Stimulated activated CD4-positive, alpha-beta T cell treated with anti-CD3 and anti-CD28 coated beads, Interleukin-4, amount 100 ng/mL, for 1 hour (primary cell): ENCODE measurements around the gene SRRM4.
A peak's percentile ranks its signal among the peaks of the same experiment; 100 is the strongest.

ENCODE experiments used
- DNase-seq: peaks from one replicate; pipeline ENCODE4 v3.0.0-alpha.2; 2020

The SRRM4 gene

GRCh38 chr12:119129827-119130434, 148.6 kb downstream of the SRRM4 start:
- no peak for DNase-seq

DNA sequence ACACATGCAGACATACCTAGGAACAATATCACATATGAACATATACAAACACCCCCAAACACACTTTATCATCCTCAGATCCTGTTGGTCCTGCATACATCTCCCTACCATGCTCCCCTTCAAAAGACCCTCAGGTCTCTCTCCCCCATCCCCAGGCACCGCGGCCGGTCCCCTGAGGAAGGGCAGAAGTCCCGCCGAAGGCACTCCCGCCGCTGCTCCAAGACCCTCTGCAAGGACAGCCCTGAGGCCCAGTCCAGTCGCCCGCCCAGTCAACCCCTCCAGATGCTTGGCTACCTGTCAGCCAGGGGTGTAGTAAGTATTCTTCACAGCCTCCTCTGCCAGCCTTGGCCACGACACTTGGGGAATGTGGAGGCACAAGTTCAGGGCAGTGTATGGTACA, 149.2 kb downstream of the SRRM4 start:
- DNase-seq: no peak

GRCh38 chr12:119134284-119135072, 153.1 kb downstream of the SRRM4 start:
- no peak for DNase-seq

GRCh38 chr12:119136811-119137410, 155.6 kb downstream of the SRRM4 start:
- DNase-seq: no peak

DNA sequence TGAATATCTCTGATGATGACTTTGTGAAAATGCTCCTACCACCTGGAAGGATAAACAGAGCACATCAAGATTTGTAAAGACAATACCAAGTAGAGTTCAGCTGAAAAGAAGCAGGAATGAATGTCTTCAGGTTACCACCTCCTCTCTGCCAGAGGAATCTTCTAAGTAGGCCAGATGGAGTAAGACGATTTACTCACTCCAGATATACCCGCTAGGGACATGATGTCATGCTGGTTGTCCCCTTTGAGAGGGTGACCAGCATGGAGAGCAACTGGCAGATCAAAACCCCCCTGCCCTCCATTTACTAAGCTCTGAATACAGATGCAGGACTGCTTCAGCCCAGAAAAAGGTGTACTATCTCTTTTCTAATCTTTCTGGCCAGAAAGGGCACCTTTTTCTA, 158.1 kb downstream of the SRRM4 start:
- DNase-seq: no peak

- no peak for DNase-seq
Observed at GRCh38 chr12:119145367-119145766, 164.0 kb downstream of the SRRM4 start.

- no peak for DNase-seq
Observed at GRCh38 chr12:119147847-119148448, 166.6 kb downstream of the SRRM4 start.

GRCh38 chr12:119149270-119149669, 167.9 kb downstream of the SRRM4 start:
- no peak for DNase-seq

DNA sequence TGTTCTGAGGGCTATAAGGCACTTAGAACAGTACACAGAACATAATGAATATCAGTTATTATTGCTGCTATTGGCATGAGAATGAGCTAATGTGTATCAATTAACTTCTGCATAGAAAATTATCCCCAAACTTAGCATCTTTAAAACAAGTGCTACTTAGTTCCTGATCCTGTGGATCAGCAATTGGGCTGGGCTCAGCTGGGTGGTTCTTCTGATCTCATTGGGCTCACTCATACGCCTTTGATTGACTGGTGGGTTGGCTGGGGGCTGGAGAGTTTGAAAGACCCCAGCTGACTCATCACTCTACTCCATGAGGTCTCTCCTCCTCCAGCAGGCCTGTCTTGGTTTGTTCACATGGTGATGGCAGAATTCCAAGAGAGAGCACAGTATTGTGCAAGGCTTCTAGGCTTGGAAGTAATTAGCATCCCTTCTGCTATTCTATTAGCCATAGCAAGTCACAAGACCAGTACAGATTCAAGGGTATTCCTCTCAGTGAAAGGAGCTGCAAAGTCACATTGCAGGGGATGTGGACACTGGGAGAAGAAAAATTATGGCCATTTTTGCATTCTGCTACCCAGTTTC, 170.2 kb downstream of the SRRM4 start:
- no peak for DNase-seq

- peak; percentile 5 for DNase-seq
Observed at GRCh38 chr12:119153477-119154434, 172.4 kb downstream of the SRRM4 start.

DNA sequence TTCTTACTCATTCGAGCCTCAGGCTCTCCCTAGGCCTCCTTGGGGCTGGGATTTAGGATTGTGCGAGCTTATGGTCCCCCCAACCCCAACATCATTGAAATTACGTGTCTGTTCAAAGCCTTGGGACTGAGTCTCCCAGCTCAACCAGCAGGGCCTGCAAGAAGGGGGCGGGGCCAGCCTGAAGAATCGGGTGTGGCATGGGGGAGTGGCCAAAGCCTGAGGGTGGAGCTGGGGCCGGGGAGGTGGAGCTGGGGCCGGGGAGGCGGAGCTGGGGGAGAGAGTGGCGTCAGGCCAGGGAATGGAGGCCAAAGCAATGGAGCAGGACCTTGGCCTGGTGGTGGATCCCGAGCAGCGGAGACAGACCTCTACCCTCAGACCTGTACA, 173.1 kb downstream of the SRRM4 start:
- no peak for DNase-seq

DNA sequence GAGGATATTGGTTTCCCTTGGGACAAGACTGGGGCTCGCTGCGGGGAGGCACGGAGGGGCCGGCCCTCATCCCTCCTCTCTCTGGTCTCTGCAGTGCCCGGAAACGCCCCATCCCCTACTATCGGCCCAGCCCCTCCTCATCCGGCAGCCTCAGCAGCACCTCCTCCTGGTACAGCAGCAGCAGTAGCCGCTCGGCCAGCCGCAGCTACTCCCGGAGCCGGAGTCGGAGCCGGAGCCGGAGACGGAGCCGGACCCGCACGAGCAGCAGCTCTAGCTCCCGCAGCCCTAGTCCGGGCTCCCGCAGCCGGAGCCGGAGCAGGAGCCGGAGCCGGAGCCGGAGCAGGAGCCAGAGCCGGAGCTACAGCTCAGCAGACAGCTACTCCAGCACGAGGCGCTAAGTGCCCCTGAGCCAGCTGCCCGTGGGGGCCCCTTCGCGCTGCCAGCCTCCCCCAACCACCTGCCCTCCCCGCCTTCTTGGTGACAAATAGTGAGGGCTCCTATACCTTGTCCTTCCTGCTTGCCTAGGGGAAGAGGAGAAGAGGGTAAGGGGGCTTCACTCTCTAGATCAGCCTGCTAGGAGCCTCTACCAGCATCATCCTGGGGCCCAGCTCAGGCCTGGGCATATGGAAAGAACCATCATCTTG, 175.2 kb downstream of the SRRM4 start:
- no peak for DNase-seq

- DNase-seq: no peak
Observed at GRCh38 chr12:119157528-119157927, 176.2 kb downstream of the SRRM4 start.

- DNase-seq: no peak
Observed at GRCh38 chr12:119157978-119158377, 176.6 kb downstream of the SRRM4 start.

DNA sequence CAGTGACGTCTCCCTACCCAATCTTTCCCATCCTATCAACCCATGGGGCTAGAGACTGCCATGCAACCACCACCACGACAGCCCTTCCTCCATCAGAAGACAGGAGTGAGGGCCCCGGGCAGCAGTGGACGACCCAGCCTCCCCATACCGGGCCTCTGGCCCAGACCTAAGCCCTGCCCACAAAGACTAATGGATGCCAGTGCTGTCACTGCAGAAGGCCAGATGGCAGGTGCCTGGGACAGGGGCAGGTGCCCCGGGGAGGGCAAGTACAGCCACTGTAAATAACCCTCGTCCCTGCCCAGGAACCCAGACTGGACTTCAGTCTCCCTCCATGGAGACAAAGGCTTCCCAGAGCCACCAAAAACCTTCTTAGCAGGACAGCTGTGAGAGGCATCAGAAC, 177.1 kb downstream of the SRRM4 start:
- DNase-seq: no peak

DNA sequence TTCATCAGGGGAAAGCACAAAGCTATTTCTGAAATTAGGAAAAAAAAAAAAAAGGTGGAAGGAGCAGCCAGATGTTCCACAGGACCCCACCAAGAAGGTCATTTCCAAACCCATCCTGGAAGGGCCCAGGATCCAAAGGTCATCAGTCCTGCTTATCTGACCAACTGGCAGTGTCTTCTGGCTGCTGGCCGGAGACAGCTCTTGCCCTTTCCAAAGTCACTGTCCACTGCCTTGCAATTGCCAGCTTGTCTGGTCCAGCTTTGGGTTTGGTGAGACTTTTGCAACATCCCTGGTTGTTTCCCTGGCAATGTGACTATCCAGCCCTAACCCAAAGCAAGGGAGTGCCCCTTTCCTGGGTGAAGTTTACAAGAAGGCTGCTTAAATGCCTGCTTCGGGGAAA, 178.5 kb downstream of the SRRM4 start:
- DNase-seq: no peak

DNA sequence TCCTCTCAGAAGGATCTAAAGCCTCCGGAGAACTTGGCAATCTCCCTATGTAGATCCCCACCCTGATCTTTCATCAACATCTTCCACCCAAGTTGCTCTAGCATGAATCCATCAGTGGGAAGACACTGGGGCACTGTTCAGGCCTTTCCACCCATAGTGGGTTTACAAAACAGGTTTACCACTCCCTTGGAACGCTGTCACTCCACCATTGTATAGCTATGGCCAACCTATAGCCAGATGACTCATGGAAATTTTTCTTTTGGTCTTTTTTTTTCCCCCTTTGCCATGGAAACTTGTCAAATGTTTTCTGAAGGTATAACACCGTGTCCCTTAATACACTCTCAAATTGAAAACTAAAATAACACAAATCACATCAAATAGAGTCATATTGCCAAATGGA, 186.6 kb downstream of the SRRM4 start:
- no peak for DNase-seq

DNA sequence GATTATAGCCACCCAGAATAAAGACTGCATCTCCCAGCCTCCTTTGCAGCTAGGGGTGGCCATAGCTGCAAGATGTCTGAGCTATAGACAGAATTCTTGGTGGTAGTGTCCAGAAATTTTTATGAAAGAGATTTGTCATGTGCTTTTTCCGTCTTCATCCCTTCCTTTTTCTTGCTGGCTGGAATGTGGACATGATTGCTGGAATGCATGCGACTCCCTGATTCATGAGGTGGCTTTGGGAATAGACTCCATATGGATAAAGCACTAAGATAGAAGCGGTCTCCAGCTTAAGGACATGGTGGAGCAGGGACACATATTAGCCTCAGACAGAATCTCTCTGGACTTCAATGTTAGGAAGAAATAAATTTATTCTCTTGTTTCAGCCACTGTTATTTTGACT, 187.4 kb downstream of the SRRM4 start:
- DNase-seq: no peak

DNA sequence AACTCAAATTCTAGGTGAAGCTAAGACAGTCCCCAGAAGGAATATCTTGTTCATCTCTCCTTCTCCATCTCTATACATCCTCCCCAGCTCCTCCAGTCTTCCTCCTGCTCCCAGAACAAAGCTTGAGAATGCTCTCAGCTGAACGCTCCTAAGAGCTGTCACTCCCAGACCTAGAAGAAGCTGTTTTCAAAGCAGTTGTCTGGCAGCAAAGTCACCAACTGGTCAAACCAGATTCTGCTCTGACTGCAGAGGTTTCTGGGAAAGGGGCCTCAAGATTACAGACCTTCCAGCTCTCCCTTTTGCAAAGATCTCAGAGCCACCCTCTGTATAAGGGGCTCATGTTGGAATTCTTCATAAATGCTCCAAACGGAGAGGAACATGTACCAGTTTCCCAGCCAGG, 187.8 kb downstream of the SRRM4 start:
- no peak for DNase-seq

DNA sequence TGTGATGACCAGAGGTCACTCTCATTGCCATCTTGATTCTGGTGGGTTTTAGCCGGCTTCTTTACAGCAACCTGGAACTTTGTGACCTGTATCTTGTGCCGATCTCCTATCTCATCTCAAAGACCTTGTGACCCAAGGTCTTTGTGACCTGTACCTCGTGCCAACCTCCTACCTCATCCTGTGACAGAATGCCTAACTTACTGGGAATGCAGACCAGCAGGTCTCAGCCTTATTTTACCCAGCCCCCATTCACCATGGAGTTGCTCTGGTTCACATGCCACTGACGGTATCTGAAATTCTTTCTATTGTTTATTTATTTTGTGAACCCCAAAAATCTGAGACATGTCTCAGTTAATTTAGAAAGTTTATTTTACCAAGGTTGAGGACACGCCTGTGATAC, 189.9 kb downstream of the SRRM4 start:
- no peak for DNase-seq

DNA sequence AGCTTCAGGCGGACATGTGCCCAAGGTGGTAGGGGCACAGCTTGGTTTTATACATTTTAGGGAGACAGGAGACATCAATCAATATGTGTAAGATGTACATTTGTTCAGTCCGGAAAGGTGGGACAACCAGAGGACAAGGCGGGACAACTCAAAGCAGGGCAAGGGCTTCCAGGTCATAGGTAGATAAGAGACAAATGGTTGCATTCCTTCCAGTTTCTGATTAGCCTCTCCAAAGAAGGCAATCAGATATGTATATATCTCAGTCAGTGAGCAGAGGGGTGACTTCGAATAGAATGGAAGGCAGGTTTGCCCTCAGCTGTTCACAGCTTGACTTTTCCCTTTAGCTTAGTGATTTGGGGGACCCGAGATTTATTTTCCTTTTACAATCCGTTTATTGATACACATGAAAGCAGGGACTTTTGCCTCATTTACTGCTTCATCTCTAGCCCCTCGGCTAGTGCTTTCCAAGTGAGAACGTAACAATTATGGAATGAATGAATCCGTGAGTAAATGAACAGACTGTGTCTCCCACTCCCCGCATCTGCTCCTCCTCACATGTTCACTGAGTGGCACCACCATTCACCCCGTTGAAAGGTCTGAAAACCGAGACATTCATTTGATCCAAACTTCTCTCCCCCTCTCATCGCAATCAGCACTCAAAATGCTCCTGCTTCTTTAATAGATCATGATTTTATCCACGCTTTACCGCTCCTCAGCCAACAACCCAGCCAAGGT, 190.5 kb downstream of the SRRM4 start:
- no peak for DNase-seq
